ENCODE results near the gene FUBP3.
"Not testable (repeated sequence)": the region's sequence is repeated elsewhere in the genome, so short reads cannot be mapped to it uniquely, and the experiment has no call there.

Gene FUBP3

DNA sequence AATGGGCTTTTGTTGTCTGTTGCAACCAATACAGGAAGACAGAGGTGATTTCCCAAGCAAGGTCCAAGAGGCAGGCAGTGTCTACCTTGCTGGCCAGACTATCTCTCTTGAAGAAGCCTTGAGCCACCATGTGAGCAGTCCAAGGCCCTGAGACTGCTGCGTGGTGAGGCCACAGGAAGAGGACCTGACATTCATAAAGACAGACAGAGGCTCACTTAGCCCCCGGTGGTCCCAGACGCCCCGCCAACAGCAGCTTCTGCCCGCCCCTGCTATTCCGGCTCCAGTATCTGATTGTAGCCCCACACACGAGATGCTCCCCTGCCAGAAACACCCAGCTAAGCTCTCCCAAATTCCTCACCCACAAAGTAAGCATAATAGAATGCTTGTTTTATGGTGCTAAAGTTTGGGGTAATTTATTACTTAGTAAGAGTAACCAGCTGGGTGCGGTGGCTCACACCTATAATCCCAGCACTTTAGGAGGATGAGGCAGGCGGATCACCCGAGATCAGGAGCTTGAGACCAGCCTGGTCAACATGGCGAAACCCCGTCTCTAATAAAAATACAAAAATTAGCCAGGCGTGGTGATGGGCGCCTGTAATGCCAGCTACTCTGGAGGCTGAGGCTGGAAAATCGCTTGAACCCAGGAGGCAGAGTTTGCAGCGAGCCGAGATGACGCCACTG is 22.8 kb upstream of the FUBP3 start:
- no peak for DNase-seq

DNA sequence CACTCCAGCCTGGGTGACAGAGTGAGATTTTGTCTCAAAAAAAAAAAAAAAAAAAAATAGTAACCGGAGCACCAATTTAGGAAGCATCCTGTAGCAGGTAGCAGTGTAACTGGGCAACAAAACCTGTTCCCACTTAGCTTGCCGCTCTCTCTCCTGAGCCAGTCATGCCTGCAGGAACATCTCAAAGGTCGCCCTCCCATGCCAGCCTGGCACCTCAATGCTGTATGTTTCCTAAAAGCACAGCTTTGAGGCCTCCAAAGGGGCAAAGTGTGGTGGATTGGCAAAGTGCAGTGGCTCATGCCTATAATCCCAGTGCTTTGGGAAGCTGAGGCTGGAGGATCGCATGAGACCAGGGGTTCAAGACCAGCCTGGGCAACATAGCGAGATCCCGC is 22.3 kb upstream of the FUBP3 start:
- no peak for DNase-seq

DNA sequence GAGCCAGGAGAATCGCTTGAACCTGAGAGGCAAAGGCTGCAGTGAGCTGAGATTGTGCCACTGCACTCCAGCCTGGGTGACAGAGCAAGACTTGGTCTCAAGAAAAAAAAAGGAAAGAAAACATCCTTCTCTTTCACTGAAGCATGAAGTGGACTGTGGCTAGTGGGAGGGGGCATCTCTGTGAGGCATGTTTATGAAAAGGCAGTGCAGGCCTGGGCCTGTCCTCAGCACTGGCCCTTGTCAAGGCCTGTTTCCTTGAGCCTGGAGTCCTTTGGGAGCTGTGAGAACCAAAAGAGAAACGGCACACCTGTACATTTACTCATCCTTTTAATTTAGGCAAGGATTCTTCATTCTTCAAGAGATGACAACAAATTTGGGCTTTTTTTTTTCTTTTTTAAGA is 18.3 kb upstream of the FUBP3 start:
- DNase-seq, result no peak

DNA sequence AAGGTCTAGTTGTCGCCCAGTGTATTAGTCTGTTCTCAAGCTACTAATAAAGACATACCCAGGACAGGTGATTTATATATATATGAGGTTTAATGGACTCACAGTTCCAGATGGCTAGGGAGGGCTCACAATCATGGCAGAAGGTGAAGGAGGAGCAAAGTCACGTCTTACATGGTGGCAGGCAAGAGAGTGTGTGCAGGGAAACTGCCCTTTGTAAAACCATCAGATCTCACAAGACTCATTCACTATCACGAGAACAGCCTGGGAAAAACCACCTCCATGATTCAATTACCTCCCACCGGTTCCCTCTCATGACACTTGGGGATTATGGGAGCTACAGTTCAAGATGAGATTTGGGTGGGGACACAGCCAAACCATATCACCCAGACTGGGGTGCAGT is 16.9 kb upstream of the FUBP3 start:
- DNase-seq, result not testable (repeated sequence)

DNA sequence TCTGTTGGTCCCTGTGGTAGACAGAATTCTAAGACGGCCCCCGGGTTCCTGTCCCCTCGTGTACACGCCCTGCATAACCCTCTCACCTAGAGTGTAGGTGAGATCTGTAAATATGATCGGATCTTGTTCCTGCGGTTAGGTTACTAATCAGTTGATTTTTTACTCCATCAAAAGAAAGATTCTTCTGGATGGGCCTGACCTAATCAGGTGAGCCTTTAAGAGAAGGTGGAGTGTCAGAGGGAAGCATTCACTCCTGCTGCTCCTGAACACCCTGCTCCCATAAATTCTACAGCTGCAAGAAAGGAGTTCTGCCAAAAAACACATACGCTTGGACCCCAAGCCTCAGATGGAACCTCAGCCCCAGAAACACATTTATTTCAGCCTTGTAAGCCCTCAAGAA is 15.6 kb upstream of the FUBP3 start:
- DNase-seq, result no peak

DNA sequence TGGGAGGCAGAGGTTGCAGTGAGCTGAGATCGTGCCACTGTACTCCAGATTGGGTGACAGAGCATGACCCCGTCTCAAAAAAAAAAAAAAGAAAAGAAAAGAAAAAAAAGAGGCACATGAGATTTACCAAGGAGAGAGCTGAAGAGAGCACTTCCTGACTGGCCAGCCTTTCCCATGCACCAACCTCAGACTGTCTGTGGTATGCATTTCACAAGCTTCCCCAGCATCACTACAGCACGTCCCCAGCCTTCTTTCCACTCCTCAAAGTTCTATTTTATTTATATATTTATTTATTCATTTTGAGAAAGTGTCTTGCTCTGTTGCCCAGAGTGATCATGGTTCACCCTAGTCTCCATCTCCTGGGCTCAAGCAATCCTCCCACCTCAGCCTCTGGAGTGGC is 13.6 kb upstream of the FUBP3 start:
- no peak for DNase-seq

DNA sequence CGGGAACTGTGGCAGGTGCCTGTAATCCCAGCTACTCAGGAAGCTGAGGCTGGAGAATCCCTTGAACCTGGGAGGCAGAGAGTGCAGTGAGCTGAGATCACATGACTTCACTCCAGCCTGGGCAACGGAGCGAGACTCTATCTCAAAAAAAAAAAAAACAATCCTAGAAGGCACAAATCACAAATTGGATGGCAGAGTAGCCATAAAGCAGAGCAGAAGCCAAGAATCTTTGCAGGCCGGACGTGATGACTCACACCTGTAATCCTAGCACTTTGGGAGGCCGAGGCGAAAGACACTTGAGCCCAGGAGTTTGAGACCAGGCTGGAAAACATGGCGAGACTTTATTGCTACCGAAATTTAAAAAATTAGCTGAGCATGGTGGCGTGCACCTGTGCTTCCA is 9.2 kb upstream of the FUBP3 start:
- DNase-seq, result no peak

DNA sequence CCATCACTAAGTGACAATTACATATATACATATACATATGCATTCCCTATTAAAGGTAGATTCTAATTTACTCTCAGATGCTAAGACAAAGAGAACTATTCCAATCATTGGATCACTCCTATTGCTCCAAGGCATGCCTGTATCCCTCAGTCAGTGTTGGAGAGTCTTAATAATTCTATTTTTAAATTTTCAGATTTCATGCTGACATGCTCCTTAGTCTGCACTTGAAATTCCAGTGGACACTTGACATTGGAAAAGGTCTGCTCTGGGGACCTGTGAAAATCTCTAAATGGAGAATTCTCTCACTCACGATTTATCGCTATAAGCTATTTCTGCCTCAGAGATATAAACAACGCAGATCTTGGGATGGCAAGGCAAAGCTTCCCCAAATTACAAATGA is 3.9 kb upstream of the FUBP3 start:
- no peak for DNase-seq

DNA sequence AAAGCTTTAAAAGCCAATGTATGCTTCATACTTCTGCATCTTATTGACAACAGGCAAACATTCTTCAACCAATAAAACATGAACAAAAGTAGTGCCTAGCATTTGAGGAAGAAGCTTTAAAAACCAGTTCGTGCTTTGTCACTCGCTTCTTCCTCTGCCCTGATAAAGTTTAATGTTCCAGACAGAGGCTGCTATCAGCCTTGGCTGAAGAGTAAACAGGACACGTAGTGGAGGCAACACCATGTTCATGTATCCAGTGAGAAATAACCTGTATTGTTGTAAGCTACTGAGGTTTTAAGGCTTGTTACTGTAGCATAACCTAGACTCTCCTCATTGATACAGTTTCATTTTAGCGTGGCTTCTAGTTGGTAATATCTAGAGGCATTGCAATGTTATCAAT is 3.2 kb upstream of the FUBP3 start:
- no peak for DNase-seq

DNA sequence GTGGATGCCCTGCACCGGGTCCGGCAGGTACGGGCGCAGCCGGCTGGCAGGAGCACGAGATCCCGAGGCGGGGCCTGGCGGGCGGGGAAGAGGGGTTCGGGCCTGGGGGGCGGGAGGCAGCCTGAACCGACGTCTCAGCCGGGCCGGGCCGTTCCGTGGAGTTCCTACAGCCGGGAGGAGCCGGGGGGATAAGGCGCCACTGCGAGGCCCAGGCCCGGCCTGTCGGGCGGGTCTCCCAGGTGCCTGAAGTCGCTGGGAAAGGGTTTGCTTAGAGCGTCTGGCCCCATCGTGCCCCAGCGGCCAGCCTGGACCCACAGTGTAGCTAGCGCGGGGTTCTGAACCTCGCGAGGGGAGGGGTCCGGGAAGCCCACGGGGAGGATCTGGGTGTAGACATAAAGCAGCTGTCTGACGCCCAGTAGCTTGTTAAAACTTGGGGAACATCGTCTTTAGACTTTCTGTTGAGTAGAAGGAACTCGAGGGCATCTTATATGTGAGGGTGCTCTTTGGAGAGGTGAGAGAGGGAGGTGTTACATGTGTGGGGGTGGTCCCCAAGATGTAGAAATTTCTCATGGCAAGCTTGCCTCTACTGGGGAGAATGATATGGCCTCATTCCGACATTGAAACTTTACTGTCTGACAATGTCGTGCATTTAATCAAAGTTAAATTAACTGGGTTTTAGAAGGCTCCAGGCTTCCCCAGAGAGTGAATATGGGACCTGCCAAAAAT is 524 bp downstream of the FUBP3 start:
- no peak for DNase-seq

DNA sequence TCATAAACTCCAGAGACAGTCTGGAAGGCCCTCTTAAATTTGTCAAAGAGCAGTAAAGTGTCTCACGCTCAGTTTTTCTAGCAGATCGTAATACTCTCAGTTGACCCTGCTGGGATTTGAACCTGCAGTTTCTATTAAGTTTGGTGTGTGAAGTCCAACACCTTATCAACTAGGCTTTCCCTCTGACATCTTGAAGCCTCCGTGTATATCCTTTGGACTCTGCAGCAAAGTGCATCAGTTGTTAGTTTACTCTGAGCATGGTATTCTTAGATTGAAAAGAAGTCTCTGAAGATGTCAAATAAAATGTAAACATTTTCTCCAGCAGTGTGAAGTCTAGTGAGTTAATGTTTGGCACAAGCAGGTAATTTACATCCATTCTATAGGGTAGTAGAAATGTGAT is 2.4 kb downstream of the FUBP3 start:
- no peak for DNase-seq

DNA sequence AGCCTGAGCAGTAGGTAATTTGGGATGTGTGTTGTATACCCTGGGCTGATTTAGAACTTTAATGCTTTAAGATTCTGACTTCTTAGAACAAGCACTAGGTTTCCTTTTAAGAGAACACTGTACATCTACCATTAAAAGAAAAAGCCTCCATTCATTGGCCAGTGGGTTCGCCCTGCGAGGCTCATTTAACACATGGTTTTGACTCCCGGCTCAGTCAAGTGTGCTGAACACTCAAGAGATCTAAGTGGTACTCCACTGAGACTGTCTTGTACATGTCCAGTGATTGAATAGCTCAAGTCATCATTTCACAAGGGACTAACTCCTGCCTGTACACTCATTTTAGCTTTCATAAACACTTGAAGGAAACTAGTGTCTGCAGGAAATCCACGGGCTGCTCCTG is 3.9 kb downstream of the FUBP3 start:
- no peak for DNase-seq

DNA sequence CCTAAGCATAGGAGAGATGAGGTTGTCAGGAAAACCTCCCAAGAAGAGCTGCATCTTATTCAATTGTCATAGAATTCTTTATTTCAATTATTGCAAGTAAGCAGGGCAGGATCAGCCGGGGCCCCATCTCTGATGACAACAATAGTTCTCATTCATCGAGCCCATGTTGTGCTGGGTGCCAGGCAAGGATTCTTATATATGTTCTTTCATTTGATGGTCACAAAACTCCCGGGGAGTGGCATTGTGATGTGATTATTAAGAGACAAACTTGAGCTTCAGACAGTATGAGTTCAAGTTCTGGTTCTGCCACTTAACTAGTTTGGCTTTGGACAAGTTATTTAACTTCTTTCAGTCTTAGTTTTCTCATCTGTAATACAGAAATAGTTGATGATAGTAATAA is 8.5 kb downstream of the FUBP3 start:
- DNase-seq, result no peak

DNA sequence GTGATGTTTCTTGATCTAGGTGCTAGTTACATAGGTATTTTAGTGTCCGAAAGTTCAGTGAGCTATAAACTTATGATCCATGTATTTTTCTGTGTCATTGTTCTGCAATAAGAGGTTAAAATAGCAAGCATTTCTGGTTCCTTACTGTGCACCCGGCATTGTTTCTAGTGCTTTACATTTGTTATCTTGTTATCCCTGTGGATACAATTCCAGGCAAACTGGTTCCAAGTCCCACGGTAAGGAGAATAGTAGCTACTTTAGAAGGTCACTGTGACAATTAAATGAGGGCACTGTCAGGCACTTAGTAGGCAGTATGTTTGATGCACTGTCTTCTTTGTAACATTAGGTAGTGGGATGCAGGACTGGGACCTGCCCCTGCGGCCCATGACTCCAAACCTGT is 9.0 kb downstream of the FUBP3 start:
- no peak for DNase-seq

DNA sequence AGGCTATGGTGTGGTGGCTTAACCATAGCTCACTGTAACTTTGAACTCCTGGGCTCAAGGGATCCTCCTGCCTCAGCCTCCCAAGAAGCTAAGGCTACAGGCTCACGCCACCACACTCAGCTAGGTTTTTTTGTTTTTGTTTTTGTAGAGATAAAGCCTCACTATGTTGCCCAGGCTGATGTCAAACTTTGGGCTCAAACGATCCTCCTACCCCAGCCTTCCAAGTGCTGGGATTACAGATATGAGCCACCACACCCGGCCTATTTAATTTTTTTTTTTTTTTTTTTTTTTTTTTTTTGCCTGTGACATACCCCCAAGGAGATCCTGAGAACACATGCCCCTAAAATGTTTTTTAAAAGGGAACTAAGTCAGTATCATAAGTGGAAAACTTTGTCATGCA is 10.4 kb downstream of the FUBP3 start:
- DNase-seq, result no peak

DNA sequence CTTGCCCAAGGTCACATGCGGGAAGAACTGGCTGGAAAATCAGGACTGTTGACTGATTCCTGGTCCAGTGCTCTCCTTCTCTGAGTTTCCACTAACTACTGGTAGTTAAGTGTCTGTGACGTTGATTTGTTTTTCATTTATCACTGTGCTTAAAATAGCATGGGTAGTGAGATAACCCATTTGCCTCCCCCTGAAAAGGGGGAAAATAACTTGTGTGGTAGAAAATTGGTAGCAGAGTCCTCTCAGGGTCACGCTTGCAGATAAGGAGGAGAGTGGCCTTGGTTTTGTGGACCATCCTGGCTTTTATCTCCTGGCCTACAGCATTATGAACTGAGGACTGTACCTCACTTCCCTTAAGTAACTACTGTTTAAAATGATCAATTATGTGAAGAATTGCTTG is 10.9 kb downstream of the FUBP3 start:
- DNase-seq, result no peak

DNA sequence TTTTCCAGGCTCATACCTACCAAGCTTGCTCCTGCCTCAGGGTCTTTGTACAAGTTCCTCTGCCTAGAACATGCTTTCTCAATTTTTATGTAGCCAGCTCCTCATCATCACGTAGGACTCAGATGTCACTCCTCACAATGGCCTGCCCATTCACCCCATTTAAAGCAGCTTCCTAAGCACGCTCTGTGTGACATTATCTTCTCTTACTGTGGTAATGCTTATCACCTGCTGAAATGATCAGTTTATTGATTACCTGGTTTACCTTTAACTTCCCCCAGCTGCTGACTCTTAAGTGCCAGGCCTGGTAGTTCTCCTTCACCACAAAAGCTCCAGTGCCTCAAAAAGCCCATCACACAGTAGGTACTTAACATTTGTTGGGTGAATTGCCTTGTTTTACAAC is 13.6 kb downstream of the FUBP3 start:
- DNase-seq, result no peak

DNA sequence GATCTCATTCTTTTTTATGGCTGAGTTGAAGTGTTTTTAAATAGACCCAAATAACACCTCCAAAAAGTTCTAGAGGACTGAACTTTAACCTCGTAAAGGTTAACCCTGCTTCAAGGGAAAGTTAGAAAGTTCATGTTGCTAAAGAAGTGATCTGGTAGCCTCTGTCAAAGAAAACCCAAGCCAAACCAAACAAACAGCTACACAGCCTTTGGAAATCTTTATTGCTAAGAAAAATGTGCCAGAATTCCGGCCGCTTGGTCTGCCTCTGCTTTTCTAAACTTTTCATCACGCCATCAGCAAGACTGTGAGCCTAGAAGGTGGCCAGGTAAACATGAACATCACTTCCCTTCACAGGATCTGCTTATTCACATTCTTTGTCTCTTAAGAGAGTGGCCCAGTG is 17.9 kb downstream of the FUBP3 start:
- DNase-seq, result no peak

DNA sequence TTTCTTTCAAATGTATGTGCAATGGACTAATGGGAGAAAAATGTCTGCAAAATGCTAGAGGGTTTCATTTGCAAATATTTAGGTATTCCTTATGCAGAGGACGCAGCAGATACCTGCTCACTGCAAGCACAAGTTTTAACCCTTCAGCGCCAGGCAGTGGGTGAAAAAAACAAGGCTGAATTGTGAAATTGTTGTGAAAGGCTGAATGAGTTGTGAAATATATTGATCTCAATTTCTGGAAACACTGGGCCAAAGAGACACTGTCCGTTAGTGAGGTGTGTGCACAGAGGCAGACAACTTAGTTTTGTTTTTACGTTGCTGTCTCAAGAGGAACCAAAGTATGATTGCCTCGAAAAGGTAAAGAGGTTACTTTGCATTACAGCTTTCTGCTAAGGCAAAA is 18.8 kb downstream of the FUBP3 start:
- no peak for DNase-seq

DNA sequence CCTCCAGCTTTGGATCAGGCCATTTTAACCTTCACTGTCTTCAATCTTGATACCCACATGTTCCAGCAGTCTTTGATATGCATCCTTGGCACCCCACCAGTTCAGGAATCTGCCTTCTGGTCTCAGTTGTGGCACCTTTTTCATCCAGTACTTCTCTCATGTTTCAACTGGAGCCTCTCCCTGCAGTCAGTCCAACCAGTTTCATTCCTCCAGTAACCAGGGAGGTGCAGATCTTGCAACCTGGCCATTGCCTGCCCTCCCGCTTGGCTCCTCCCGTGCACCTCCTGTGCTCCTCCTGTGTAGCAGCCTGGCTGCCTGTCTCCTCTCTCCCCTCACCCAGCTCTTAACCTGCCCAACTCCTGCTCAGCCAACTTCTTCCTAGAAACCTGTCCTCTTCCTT is 20.2 kb downstream of the FUBP3 start:
- no peak for DNase-seq

DNA sequence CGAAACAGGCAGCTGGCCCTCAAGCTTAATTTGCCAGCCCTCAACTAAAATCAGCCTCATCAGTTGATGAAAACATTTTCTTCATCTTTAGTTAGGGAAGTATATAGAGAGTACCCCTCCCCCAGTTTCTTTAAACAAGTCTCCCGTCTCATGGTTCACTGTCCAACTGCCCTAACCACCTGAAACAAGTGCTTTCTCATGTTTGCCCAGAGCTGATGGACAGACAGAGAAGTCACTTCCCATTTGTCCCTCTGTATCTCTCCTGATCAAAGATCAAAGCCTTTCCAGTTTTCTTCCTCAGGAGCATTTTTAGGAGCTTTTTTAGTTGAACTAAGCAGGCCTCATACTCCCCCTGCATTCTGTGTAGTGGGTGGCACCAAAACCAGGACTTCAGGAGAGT is 21.7 kb downstream of the FUBP3 start:
- no peak for DNase-seq

DNA sequence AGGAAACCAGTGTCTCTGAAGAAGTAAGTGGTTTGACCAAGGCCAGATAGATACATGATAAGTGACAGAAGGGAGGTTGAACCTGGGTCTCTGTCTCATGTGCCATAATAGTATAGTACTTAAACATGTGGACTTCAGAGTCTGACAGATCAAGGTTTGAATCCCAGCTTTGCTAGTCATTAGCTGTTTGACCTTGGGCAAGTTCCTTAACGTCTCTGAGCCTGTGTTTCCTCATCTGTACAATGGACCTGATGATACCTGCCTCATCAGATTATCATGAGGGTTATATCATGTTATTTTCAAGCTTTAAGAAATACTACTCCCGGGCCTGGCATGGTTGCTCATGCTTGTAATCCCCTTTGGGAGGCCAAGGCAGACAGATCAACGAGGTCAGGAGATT is 24.9 kb downstream of the FUBP3 start:
- DNase-seq, result no peak

DNA sequence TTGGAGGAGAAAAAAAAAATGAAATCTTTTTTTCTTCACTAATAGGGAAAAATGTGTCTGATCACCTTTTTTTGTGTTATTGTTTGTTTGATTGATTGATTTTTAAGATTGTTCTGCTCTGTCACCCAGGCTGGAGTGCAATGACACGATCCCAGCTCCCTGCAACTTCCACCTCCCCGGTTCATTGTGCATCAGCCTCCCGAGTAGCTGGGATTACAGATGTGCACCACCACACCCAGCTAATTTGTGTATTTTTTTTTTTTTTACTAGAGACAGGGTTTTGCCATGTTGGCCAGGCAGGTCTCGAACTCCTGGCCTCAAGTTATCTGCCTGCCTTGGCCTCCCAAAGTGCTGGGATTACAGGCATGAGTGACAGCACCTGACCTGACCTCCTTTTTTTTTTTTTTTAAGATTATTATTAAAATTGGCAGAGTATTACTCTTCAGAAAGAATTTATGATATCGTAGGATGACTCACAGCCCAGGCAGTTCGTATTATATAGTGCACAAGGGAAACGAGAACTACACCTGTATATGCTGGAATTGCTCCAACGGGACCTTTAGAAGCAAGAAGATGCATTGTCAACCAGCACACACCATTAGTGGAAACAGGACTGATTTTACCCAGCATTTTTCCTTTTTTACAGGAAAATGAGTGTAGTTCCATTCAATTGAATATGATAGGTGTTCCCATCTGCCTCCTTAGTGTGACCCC is 27.7 kb downstream of the FUBP3 start:
- DNase-seq, result no peak

DNA sequence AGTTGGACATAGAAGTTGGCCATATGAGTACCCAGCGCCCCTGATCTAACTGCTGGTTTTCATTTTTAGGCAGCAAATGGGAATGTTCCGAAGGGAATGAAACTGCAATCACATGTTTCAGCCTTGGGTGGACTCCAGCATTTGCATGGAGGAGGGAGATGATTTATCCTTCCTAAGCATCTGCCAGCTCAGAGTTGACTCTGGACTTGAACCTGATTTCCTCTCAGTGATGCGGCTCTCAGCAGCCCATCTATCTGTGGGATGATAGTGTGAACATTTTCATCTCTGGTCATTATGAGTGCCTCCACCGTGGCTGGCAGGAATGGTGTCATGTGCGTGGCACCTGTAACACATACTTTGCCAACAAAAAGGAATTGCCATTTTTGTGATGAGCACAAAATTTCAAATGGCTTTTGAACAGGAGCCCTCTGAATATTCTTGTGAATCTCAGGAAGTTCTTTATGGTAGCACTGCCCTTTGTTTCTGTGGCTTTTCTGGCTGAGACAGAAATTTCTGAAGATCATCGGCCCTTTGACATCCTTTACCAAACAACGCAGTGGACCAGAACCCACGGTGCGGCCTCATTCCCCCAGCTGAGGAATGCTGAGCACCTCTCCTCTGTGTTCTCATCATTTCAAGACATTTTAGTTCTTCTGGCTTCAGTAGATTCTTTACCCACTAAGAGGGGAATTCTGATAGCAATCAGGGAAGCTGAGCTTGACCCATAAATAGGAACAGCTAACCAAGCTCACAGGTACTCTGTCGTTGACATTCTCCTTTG is 28.5 kb downstream of the FUBP3 start:
- no peak for DNase-seq

All from activated CD4-positive, CD25-positive, alpha-beta regulatory T cell treated with anti-CD3 and anti-CD28 coated beads, Interleukin-2, amount 50 U/mL, for 72 hours (primary cell).